PFSK-1 (cell line): Measurements from ENCODE around the gene RERE.

Experiments
- FOXP2 ChIP-seq: optimal IDR thresholded peaks from 2 replicates; pipeline ENCODE3; 2011; ENCODE audit warnings: borderline replicate concordance, control low read depth, inconsistent platforms; ENCODE audit not compliant: insufficient read depth; ENCODE audit errors: extremely low read length, extremely low read depth
- POLR2AphosphoS5 ChIP-seq: IDR thresholded peaks from 2 replicates; pipeline ENCODE4 v1.6.1; 2012; ENCODE audit warnings: low read depth, mild to moderate bottlenecking, control low read depth, low read length, moderate library complexity
- REST ChIP-seq, 2 experiments: IDR thresholded peaks; 2 replicates each; pipeline versions ENCODE4 v1.6.1 to v1.8.0; 2011 to 2012; ENCODE audit warnings: low read depth in 2 of 2, low read length in 2 of 2, control low read depth in 1 of 2, inconsistent platforms in 1 of 2, mild to moderate bottlenecking in 1 of 2, moderate library complexity in 1 of 2; ENCODE audit not compliant: insufficient read depth in 1 of 2
- SIN3A ChIP-seq: IDR thresholded peaks from 2 replicates; pipeline ENCODE4 v1.6.1; 2012; ENCODE audit warnings: mild to moderate bottlenecking, low read length, moderate library complexity, borderline replicate concordance; ENCODE audit not compliant: insufficient read depth
- TAF1 ChIP-seq: IDR thresholded peaks from 2 replicates; pipeline ENCODE4 v1.6.1; 2012; ENCODE audit warnings: low read length, control low read depth, borderline replicate concordance; ENCODE audit not compliant: insufficient read depth

Gene RERE

GRCh38 chr1:8825985-8826481 lies 8.6 kb upstream of the RERE start:
- no peak for TF ChIP-seq FOXP2
- no peak for TF ChIP-seq REST (IDR thresholded peaks at IDR 0.05; ENCODE audit: insufficient read depth in 1 of 2, low read depth in 2 of 2, low read length in 2 of 2)

GRCh38 chr1:8823295-8823664 lies 5.8 kb upstream of the RERE start:
- TF ChIP-seq FOXP2 (no peak), SIN3A (no peak), REST (IDR thresholded peaks at IDR 0.05; ENCODE audit: insufficient read depth in 1 of 2, low read depth in 2 of 2, low read length in 2 of 2) (no peak), POLR2AphosphoS5 (no peak), TAF1 (no peak)

- TF ChIP-seq REST (IDR thresholded peaks at IDR 0.05; ENCODE audit: insufficient read depth in 1 of 2, low read depth in 2 of 2, low read length in 2 of 2): peak in 1 of 2 experiments; percentile 70; a peak in 1 of 4 replicates
- no peak for TF ChIP-seq FOXP2
- peak; percentile 65; the same call in 1 of the 2 replicates for TF ChIP-seq TAF1
- peak; percentile 66 for TF ChIP-seq POLR2AphosphoS5
- TF ChIP-seq SIN3A: peak; percentile 98; the same call in 1 of the 2 replicates
Measured at GRCh38 chr1:8822373-8823294, 5.2 kb upstream of the RERE start.

- TF ChIP-seq POLR2AphosphoS5 (no peak), FOXP2 (no peak), TAF1 (no peak), SIN3A (no peak), REST (IDR thresholded peaks at IDR 0.05; ENCODE audit: insufficient read depth in 1 of 2, low read depth in 2 of 2, low read length in 2 of 2) (no peak)
Measured at GRCh38 chr1:8821084-8821483, 3.6 kb upstream of the RERE start.
